Spleen (tissue), 7 donors: Measurements from ENCODE around the gene CCNI.

Experiments
- CTCF ChIP-seq, 11 experiments: fragments of 200-600 bp in 7 of 11; fragments of 450-650 bp in 4 of 11; sonication (generic) in 4 of 11; IDR thresholded peaks in 8 of 11; conservative IDR thresholded peaks in 3 of 11; 1 replicate in 7 of 11; 2 replicates in 4 of 11; pipeline versions ENCODE4 v1.4.0 to v1.8.0; 2016 to 2021; ENCODE audit warnings: antibody characterized with exemption in 11 of 11, inconsistent platforms in 4 of 11, mild to moderate bottlenecking in 1 of 11
- POLR2A ChIP-seq, 3 donors: fragments of 450-650 bp; IDR thresholded peaks; one replicate each; pipeline ENCODE4 v1.5.1; 2017; ENCODE audit warnings: antibody characterized with exemption in 3 of 3, mild to moderate bottlenecking in 1 of 3
- donor health status: DM: no; HTN: no; CAD: no; lungs with moderate emphysema.
- donor health status: DM: no; HTN: no; CAD: no.
- donor health status: DM: no; HTN: no; CAD: no.

DNA sequence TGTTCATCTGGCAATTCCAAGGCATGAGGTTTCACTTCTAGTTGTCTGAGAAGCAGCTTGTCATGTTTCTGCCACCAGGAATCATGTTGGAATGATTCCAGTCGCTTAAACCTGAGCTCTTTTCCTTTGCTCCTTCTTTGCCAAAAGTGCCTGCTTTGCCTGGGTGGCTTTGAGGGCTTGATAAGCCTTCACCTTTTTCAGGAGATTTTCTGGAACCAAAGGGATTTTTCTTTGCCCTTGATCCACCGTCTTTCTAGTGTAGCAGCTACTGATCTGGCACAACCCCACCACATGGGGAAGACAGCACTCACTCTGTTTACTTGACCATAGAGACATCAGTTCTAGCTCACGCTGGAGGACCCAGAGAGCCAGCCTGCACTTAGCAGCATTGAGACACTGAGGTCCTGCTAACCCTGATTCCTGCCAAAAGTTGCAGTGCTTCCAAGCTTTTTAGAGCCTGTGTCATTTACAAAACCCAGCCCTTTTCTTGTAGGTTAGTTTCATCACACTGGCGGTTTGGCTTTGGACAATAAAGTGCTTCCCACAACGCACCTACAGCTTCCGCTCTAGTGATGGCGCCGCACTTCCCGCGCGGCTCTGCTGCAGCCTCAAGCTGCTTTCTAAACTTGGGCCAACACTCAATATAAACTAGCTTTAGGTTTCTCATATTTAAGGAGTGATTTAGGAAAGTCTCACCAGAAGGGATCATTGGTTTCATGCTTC lies 7.3 kb upstream of the CCNI start:
- TF ChIP-seq CTCF (IDR thresholded peaks at IDR 0.05 in 8 of 11, conservative IDR thresholded peaks at IDR 0.05 in 3 of 11) (no peak), POLR2A (IDR thresholded peaks at IDR 0.05) (no peak)
